Large intestine (tissue), 3 donors: Measurements from ENCODE around the gene EGR1. TPM values are rescaled to one million over a fixed set of nuclear protein-coding genes. Genes with fewer than 3 reads are reported as not detected.

ENCODE experiments used
- DNase-seq, 2 donors: peaks; one replicate each; pipeline versions ENCODE4 v3.0.0 to v3.0.0-alpha.2; 2013
- H3K27ac ChIP-seq: one replicate; pipeline ENCODE4 v1.5.1; 2013; ENCODE audit warnings: low read length
- H3K27me3 ChIP-seq: 2 replicates; pipeline ENCODE4 v1.6.1; 2013; ENCODE audit warnings: low read length; ENCODE audit not compliant: control insufficient read depth, insufficient read depth
- H3K36me3 ChIP-seq: 2 replicates; pipeline ENCODE4 v1.6.1; 2013; ENCODE audit warnings: low read length; ENCODE audit not compliant: control insufficient read depth, insufficient read depth
- H3K4me1 ChIP-seq: one replicate; pipeline ENCODE4 v1.6.1; 2013; ENCODE audit warnings: low read length; ENCODE audit not compliant: control insufficient read depth, insufficient read depth
- H3K4me3 ChIP-seq: one replicate; pipeline ENCODE4 v1.5.1; 2013; ENCODE audit warnings: low read length
- H3K9me3 ChIP-seq: one replicate; pipeline ENCODE4 v1.6.1; 2013; ENCODE audit warnings: mild to moderate bottlenecking, low read depth, low read length, moderate library complexity; ENCODE audit not compliant: control insufficient read depth
- WGBS: methylation state at CpG from one replicate; pipeline ENCODE4 v1.1.5; 2013; ENCODE audit warnings: low lambda C conversion rate; ENCODE audit not compliant: insufficient coverage; 5-methylcytosine and 5-hydroxymethylcytosine counted together
- polyA plus RNA-seq: library from polyadenylated mRNA; unstranded; fragments of 120-200 nt; gene quantifications from one replicate; pipeline ENCODE4 v1.2.1, GENCODE V29; 2013

The EGR1 gene
- polyA plus RNA-seq, 1 donor = 371 TPM

DNA sequence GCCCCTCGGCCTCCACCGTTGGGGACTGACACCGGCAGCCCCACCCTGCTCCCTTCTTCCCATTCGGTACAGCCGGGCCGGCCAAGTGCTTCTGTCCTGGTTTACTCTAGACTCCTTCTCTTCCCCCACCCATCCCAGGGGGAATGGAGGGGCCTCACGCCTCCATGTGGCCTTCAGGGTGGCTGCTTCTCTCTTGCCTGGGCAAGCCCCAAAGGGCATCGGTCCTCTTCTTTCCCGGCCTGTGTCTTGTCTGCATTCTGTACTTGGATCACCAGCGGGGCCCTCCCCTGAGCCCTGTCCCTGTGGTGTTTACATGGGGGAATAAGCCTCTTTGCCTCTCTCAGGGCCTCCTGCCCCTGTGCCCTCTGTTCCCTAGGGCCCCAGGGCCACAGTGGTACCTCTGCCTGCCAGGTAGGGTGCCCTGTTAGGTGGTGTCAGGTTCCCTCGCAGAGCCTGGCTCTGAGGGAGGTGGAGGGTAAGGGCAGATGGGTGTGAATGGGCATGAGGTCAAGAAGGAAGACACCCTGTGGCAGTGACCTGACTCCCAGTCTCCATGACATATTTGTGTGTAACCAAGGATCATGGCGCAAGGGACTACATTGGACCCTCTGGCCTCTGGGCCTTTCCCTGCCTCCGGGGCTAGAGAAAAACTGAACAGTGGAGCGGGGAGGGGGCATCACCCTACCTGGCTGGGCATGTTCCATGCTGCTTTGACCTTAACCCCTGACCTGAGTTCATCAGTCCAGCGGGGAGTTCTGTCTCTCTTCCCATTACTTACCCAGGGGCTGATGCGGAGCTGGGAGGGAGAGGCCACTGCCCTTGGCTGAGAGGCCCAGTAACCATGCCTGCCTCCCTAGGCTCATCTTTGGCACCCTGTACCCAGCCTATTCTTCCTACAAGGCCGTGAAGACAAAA is 24.9 kb upstream of the EGR1 start:
- peak overlapping the region; percentile 24 for H3K27ac ChIP-seq
- no CpG with 5 or more reads among the region's 17 CpGs for WGBS
- peaks cover 35% of the 10 kb centered on the region for H3K4me1 ChIP-seq
- DNase-seq = peak in 1 of 2 donors; percentile 63
- H3K9me3 ChIP-seq = no peaks in the 10 kb centered on the region
- peaks cover 16% of the 10 kb centered on the region for H3K36me3 ChIP-seq
- peak overlapping the region; percentile 36 for H3K4me3 ChIP-seq
- H3K27me3 ChIP-seq = no peaks in the 10 kb centered on the region

DNA sequence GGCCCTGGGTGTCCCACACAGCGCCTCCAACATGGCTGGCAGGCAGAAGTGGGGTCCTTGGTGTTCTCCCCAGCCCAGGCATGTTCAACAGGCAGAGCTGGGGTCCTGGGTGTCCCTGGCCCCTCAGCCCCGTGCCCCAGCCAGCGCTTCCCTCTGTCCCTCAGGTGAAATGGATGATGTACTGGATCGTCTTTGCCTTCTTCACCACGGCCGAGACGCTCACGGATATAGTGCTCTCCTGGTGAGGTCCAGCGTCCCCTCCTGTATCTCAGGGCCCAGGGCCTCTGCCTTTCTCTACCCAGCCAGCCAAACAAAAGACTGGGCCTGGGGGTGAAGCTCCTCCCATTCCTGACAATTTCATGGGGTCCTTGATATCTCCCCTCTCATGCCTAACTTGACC is 24.1 kb upstream of the EGR1 start:
- no CpG with 5 or more reads among the region's 9 CpGs for WGBS
- no peaks in the 10 kb centered on the region for H3K9me3 ChIP-seq
- H3K36me3 ChIP-seq = peaks cover 8% of the 10 kb centered on the region
- H3K4me3 ChIP-seq = no peak overlapping the region
- no peak for DNase-seq
- peaks cover 43% of the 10 kb centered on the region for H3K4me1 ChIP-seq
- H3K27me3 ChIP-seq = no peaks in the 10 kb centered on the region
- no peak overlapping the region for H3K27ac ChIP-seq

DNA sequence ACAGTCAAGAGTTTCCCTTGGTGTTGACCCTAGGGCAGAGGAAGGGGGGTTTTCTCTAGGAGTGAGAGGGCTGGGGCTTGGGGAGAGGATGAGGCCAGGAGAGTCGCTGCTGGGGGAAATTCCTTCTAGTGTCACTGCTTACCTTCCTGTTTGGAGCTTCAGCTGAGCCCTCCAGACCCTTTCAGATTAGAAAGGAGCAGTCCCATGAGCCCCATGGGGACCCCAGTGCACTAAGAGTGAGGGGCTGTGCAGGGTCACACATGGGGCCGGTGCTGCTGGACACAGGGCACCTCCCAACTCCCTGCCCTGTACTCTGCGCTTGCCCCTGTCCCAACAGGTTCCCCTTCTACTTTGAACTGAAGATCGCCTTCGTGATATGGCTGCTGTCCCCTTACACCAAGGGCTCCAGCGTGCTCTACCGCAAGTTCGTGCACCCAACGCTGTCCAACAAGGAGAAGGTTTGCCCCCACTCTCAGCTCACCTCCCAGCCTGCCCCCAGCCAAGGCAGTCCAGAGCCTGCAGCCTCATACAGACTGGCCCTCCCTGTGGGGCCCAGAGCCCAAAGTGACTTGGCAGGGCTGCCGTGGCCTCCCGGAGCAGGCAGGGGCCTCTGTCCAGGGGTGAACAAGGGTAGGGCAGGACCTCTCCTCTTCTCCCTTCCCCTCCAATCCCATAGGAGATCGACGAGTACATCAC is 21.1 kb upstream of the EGR1 start:
- Histone ChIP-seq H3K27me3 (no peaks in the 10 kb centered on the region), H3K4me1 (peaks cover 49% of the 10 kb centered on the region), H3K36me3 (no peaks in the 10 kb centered on the region), H3K27ac (peak overlapping the region; percentile 44), H3K9me3 (no peaks in the 10 kb centered on the region), H3K4me3 (no peak overlapping the region)
- no CpG with 5 or more reads among the region's 13 CpGs for WGBS
- no peak for DNase-seq

DNA sequence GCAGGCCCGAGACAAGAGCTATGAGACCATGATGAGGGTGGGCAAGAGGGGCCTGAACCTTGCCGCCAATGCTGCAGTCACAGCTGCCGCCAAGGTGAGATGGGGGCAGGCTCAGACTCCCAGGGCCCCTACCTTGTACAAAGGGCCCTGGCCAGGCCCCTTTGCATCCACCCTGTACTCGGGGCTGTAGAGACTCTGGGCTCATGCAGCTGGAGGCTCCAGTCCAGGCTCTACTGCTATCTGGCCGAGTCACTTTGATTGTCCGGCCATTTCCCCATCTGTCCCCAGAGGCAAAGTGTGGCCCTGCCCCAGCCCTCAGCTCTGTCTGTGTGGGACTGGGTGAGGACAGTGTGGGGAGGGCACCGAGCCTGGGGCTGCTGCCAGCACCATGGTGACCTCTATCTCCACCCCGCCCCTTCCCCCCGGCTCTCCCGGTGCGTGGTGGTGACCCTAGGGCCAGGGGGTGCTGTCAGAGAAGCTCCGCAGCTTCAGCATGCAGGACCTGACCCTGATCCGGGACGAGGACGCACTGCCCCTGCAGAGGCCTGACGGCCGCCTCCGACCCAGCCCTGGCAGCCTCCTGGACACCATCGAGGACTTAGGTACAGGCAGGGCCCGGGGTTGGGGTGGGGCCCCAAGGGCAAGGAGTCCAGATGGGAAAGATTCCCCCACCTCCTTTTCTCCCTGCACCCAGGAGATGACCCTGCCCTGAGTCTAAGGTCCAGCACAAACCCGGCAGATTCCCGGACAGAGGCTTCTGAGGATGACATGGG is 20.3 kb upstream of the EGR1 start:
- Histone ChIP-seq H3K27ac (peak overlapping the region; percentile 44), H3K36me3 (no peaks in the 10 kb centered on the region), H3K4me3 (no peak overlapping the region), H3K27me3 (no peaks in the 10 kb centered on the region), H3K9me3 (no peaks in the 10 kb centered on the region), H3K4me1 (peaks cover 44% of the 10 kb centered on the region)
- DNase-seq = peak; percentile 83 to 90
- no CpG with 5 or more reads among the region's 22 CpGs for WGBS

DNA sequence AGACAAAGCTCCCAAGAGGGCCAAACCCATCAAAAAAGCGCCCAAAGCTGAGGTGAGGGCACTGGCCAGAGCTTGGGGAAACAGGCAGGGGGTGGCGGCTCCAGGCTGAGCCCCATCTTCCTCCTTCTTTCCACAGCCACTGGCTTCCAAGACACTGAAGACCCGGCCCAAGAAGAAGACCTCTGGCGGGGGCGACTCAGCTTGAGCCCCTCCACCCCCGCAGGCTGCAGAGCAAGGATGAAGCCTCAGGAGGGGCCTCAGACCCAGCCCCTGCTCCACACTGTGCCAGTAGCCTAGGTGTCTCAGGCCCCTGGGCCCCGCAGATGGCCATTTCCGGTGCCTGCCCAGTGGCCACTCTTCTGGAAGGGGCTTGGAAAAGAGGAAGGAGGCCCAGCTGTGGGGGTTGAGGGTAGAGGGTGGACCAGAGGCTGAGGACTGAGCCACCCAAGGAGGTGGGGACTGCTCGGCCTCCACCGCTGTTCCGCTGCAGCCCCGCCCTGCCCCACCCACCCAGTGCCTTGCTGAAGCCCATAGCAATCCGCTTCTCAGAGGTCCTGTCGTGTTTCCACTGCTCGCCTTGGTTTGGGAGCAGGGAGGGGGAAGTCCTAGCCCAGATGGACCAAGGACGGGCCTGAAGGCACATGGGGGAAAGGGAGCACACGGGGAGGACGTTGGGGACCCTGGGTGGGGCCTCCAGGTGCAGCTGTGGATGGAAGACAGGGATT is 19.6 kb upstream of the EGR1 start:
- no CpG with 5 or more reads among the region's 18 CpGs for WGBS
- no peaks in the 10 kb centered on the region for H3K36me3 ChIP-seq
- H3K27ac ChIP-seq = peak overlapping the region; percentile 60
- H3K4me3 ChIP-seq = no peak overlapping the region
- DNase-seq = peak in 1 of 2 donors; percentile 57
- H3K4me1 ChIP-seq = peaks cover 37% of the 10 kb centered on the region
- no peaks in the 10 kb centered on the region for H3K9me3 ChIP-seq
- H3K27me3 ChIP-seq = no peaks in the 10 kb centered on the region

GRCh38 chr5:138448070-138448469 is 17.2 kb upstream of the EGR1 start:
- H3K36me3 ChIP-seq = no peaks in the 10 kb centered on the region
- H3K27ac ChIP-seq = no peak overlapping the region
- no peaks in the 10 kb centered on the region for H3K9me3 ChIP-seq
- 81% methylated on average over 3 of the region's 6 CpGs for WGBS
- H3K4me1 ChIP-seq = peaks cover 35% of the 10 kb centered on the region
- no peak overlapping the region for H3K4me3 ChIP-seq
- no peak for DNase-seq
- no peaks in the 10 kb centered on the region for H3K27me3 ChIP-seq

- Histone ChIP-seq H3K27me3 (no peaks in the 10 kb centered on the region), H3K4me1 (peaks cover 33% of the 10 kb centered on the region), H3K9me3 (no peaks in the 10 kb centered on the region), H3K27ac (no peak overlapping the region), H3K36me3 (no peaks in the 10 kb centered on the region), H3K4me3 (no peak overlapping the region)
- WGBS = 50% methylated on average over 1 of the region's 9 CpGs
- DNase-seq = peak in 1 of 2 donors; percentile 18
Measured at GRCh38 chr5:138448481-138449398, 16.5 kb upstream of the EGR1 start.

GRCh38 chr5:138449501-138450239 is 15.6 kb upstream of the EGR1 start:
- no peak overlapping the region for H3K27ac ChIP-seq
- H3K36me3 ChIP-seq = no peaks in the 10 kb centered on the region
- WGBS = 0% methylated on average over 3 of the region's 22 CpGs
- peaks cover 4% of the 10 kb centered on the region for H3K27me3 ChIP-seq
- peaks cover 24% of the 10 kb centered on the region for H3K4me1 ChIP-seq
- H3K4me3 ChIP-seq = no peak overlapping the region
- H3K9me3 ChIP-seq = no peaks in the 10 kb centered on the region
- peak; percentile 66 to 71 for DNase-seq

DNA sequence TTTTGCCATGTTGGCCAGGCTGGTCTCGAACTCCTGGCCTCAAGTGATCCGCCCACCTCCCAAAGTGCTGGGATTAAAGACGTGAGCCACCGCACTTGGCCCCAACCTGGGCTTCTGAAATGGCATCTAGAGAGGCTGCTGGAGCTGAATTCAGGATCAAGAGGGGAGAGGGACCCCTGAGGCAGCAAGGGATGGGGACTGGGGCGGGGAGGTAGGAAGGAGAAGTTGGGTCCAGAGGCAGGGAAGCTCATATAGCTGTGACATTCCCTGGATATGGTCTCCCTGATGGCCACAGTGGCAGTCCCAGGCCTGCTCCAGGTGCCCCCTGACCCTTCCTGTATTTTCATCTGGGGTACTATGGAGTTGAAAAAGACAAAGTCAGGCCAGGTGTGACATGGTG is 14.3 kb upstream of the EGR1 start:
- no peaks in the 10 kb centered on the region for H3K9me3 ChIP-seq
- no peaks in the 10 kb centered on the region for H3K36me3 ChIP-seq
- no peak for DNase-seq
- WGBS = no CpG with 5 or more reads among the region's 5 CpGs
- H3K27ac ChIP-seq = no peak overlapping the region
- H3K27me3 ChIP-seq = peaks cover 11% of the 10 kb centered on the region
- H3K4me1 ChIP-seq = peaks cover 12% of the 10 kb centered on the region
- H3K4me3 ChIP-seq = no peak overlapping the region
